ENCODE data around the gene CLTB. TPM values are rescaled to one million over a fixed set of nuclear protein-coding genes. Genes with fewer than 3 reads are reported as not detected.

CLTB gene
- total and polyA plus RNA-seq, 2 of the 8 experiments (the other 6 are each of a cell fraction or from before 2014, with no cell fraction given): 25.9 to 34.9 TPM

GRCh38 chr5:176388444-176389134 lies 27.8 kb downstream of the CLTB start, which contains the start of the genes HIGD2A and NOP16:
Gene HIGD2A, plus strand, starts transcription at chr5:176388751. Its CDS starts 69 bp downstream, at chr5:176388820.
Gene NOP16, minus strand, starts transcription at chr5:176388598. Its CDS starts 59 bp downstream, at chr5:176388539.
- H3K27me3 ChIP-seq (replicated peaks in 1 of 4; ENCODE audit: control insufficient read depth in 3 of 4, extremely low read depth in 1 of 4, insufficient read depth in 3 of 4, low read length in 3 of 4): no peaks in the 10 kb centered on the region
- peak within 1 kb of the TSS; percentile 86 to 91 for H3K4me2 ChIP-seq (ENCODE audit: insufficient read depth in 1 of 2, low read depth in 2 of 2, low read length in 2 of 2)
- no peak within 1 kb of the TSS for H3K4ac ChIP-seq (replicated peaks; ENCODE audit: insufficient read length, low read depth, low read length)
- peak within 1 kb of the TSS; percentile 86 for H4K5ac ChIP-seq (ENCODE audit: insufficient read length, low read depth, low read length)
- H4K20me1 ChIP-seq (replicated peaks in 1 of 2; ENCODE audit: control insufficient read depth in 1 of 2, insufficient read depth in 2 of 2, low read length in 2 of 2): peaks cover 3 to 4% of the 10 kb centered on the region in 2 experiments
- H3K14ac ChIP-seq (ENCODE audit: insufficient read length): no peak within 1 kb of the TSS
- peak; percentile 96 for FAIRE-seq
- H2AK5ac ChIP-seq (ENCODE audit: low read depth, low read length): peak within 1 kb of the TSS; percentile 66; the same call in 1 of the 2 replicates
- peak within 1 kb of the TSS; percentile 90 for H3K56ac ChIP-seq (replicated peaks; ENCODE audit: insufficient read length, low read depth, low read length)
- peak within 1 kb of the TSS; percentile 92 to 96 (median 95) for H3K4me3 ChIP-seq (ENCODE audit: extremely low read depth in 1 of 4, insufficient read depth in 2 of 4, low read depth in 3 of 4, low read length in 4 of 4)
- peak within 1 kb of the TSS; percentile 91 for H3K18ac ChIP-seq (ENCODE audit: extremely low read depth, low read length)
- peak within 1 kb of the TSS; percentile 98 for H2BK5ac ChIP-seq (ENCODE audit: low read depth, low read length)
- no peak within 1 kb of the TSS for H2BK120ac ChIP-seq (replicated peaks; ENCODE audit: low read depth, low read length)
- peak within 1 kb of the TSS; percentile 86 to 99 (median 95) for H3K9ac ChIP-seq (replicated peaks in 1 of 4; ENCODE audit: extremely low read depth in 1 of 4, low read depth in 3 of 4, low read length in 3 of 4)
- peaks cover 0 to 29% of the 10 kb centered on the region in 2 experiments for H3K79me2 ChIP-seq (ENCODE audit: control insufficient read depth in 1 of 2, insufficient read depth in 2 of 2, low read length in 2 of 2)
- H3K4me1 ChIP-seq (replicated peaks in 1 of 4; ENCODE audit: control insufficient read depth in 3 of 4, insufficient read depth in 4 of 4, low read length in 3 of 4): peaks cover 0 to 5% (median 1%) of the 10 kb centered on the region in 4 experiments; a peak in 2 of 7 replicates
- peak; percentile 93 to 96 for DNase-seq (ENCODE audit: low read depth in 1 of 2, low spot score in 2 of 2)
- peak within 1 kb of the TSS; percentile 77 for H4K91ac ChIP-seq (replicated peaks; ENCODE audit: insufficient read length, low read length)
- peak within 1 kb of the TSS; percentile 98 for H3K27ac ChIP-seq (ENCODE audit: low read depth, low read length)
- 1% methylated on average over 47 of the region's 47 CpGs; no CpG with 5 or more reads in 1 of the 2 experiments for WGBS, 2 experiments (ENCODE audit: extremely low coverage in 1 of 2, insufficient coverage in 1 of 2, insufficient read length in 1 of 2, insufficient replicate concordance in 2 of 2, low coverage in 1 of 2, low lambda C conversion rate in 2 of 2, missing lambda C conversion rate in 1 of 2)
- H2BK20ac ChIP-seq (ENCODE audit: low read length): no peak within 1 kb of the TSS
- H3K23ac ChIP-seq (ENCODE audit: insufficient read length): no peak within 1 kb of the TSS
- POLR2A ChIA-PET (ENCODE audit: partially characterized antibody): interaction anchor here (0.6 to 10.2 kb wide), 19 partner anchors 8 to 209 kb away, joined by 3 to 93 read pairs (median 4); partner anchors contain the start of genes ARL10, FAF2, KIAA1191 and RNF44
- peak within 1 kb of the TSS; percentile 81; the same call in 1 of the 2 replicates for H2BK12ac ChIP-seq (ENCODE audit: low read depth, low read length)
- peaks cover 9% of the 10 kb centered on the region; the same call in 1 of the 2 replicates for H3K23me2 ChIP-seq (ENCODE audit: low read depth, low read length)
- peak within 1 kb of the TSS; percentile 98; the same call in 1 of the 2 replicates for H4K8ac ChIP-seq (ENCODE audit: extremely low read depth, insufficient read depth, low read length)
- CTCF ChIA-PET (ENCODE audit: partially characterized antibody): interaction anchor here (1.2 kb wide), 1 partner anchor 271 kb away, joined by 3 read pairs; no protein-coding TSS in a partner anchor
- H3K36me3 ChIP-seq (ENCODE audit: control insufficient read depth in 2 of 4, insufficient read depth in 4 of 4, low read length in 3 of 4): peaks cover 15 to 28% (median 18%) of the 10 kb centered on the region in 4 experiments
- peaks cover 7% of the 10 kb centered on the region; the same call in 1 of the 2 replicates for H3K79me1 ChIP-seq (ENCODE audit: low read depth, low read length)
- peak within 1 kb of the TSS; percentile 93; the same call in 1 of the 2 replicates for H2AFZ ChIP-seq (ENCODE audit: low read length)
- no peaks in the 10 kb centered on the region for H3K9me3 ChIP-seq (ENCODE audit: insufficient read depth in 2 of 2, low read depth in 1 of 2, low read length in 1 of 2)
- H2BK15ac ChIP-seq (ENCODE audit: low read length): peak within 1 kb of the TSS; percentile 61; the same call in 1 of the 2 replicates
- TF ChIP-seq CBX5 (IDR thresholded peaks at IDR 0.05; ENCODE audit: low read depth, low read length) (no peak), HDAC6 (IDR thresholded peaks at IDR 0.05; ENCODE audit: low read depth, low read length) (no peak), NANOG (IDR thresholded peaks at IDR 0.05; ENCODE audit: insufficient read depth, low read depth, low read length, poor library complexity, severe bottlenecking) (no peak), MAX (IDR thresholded peaks at IDR 0.05) (peak; percentile 97), TAF1 (IDR thresholded peaks at IDR 0.05; ENCODE audit: low read depth, low read length) (peak; percentile 88; the same call in 1 of the 2 replicates), TBP (IDR thresholded peaks at IDR 0.05; ENCODE audit: low read depth, low read length) (peak; percentile 80), SIX5 (IDR thresholded peaks at IDR 0.05; ENCODE audit: low read depth, low read length) (peak; percentile 79), E2F6 (IDR thresholded peaks at IDR 0.05) (peak; percentile 74), GABPA (IDR thresholded peaks at IDR 0.05; ENCODE audit: borderline replicate concordance, insufficient read depth, low read length) (peak; percentile 96), RNF2 (IDR thresholded peaks at IDR 0.05; ENCODE audit: borderline replicate concordance, low read depth, low read length, missing control alignments, poor library complexity, severe bottlenecking) (no peak)

Measured in H1 (cell line).